GM21367 (cell line): ENCODE results near the gene MYZAP.

Experiments used
- ATAC-seq: cut with Tn5 transposase; IDR thresholded peaks from one replicate; pipeline ENCODE4 v1.9.1; 2021; ENCODE audit not compliant: unreplicated experiment

Gene MYZAP

GRCh38 chr15:57656434-57656833 is 64.7 kb downstream of the MYZAP start:
- no peak for ATAC-seq

- ATAC-seq, result no peak
Measured at GRCh38 chr15:57657619-57658018, 65.9 kb downstream of the MYZAP start.

- no peak for ATAC-seq
Measured at GRCh38 chr15:57662091-57662744, 70.5 kb downstream of the MYZAP start.

GRCh38 chr15:57662802-57663201 is 71.1 kb downstream of the MYZAP start:
- no peak for ATAC-seq

GRCh38 chr15:57663262-57663661 is 71.6 kb downstream of the MYZAP start:
- no peak for ATAC-seq

GRCh38 chr15:57665194-57665593 is 73.5 kb downstream of the MYZAP start:
- ATAC-seq, result no peak

GRCh38 chr15:57665939-57666338 is 74.2 kb downstream of the MYZAP start:
- no peak for ATAC-seq

GRCh38 chr15:57667171-57667849 is 75.6 kb downstream of the MYZAP start:
- no peak for ATAC-seq

GRCh38 chr15:57668016-57668415 is 76.3 kb downstream of the MYZAP start:
- ATAC-seq, result no peak

GRCh38 chr15:57671636-57672035 is 79.9 kb downstream of the MYZAP start:
- ATAC-seq, result no peak

- no peak for ATAC-seq
Measured at GRCh38 chr15:57675481-57676181, 83.9 kb downstream of the MYZAP start.

- ATAC-seq, result no peak
Measured at GRCh38 chr15:57676585-57676984, 84.9 kb downstream of the MYZAP start.

- no peak for ATAC-seq
Measured at GRCh38 chr15:57677204-57677603, 85.5 kb downstream of the MYZAP start.

- no peak for ATAC-seq
Measured at GRCh38 chr15:57680021-57680420, 88.3 kb downstream of the MYZAP start.

GRCh38 chr15:57681011-57681410 is 89.3 kb downstream of the MYZAP start:
- ATAC-seq, result no peak

- no peak for ATAC-seq
Measured at GRCh38 chr15:57683481-57683880, 91.8 kb downstream of the MYZAP start.

GRCh38 chr15:57684491-57685151 is 92.9 kb downstream of the MYZAP start:
- no peak for ATAC-seq

GRCh38 chr15:57685306-57686095 is 93.8 kb downstream of the MYZAP start:
- no peak for ATAC-seq

GRCh38 chr15:57686657-57687056 is 95.0 kb downstream of the MYZAP start:
- no peak for ATAC-seq

GRCh38 chr15:57690341-57690966 is 98.8 kb downstream of the MYZAP start:
- ATAC-seq, result no peak
